K562 (cell line): ENCODE measurements around the gene ATF3. TPM values are rescaled to one million over a fixed set of nuclear protein-coding genes. Genes with fewer than 3 reads are reported as not detected.
A peak's percentile ranks its signal among the peaks of the same experiment; 100 is the strongest.

Experiments used
- ATAC-seq: fragments of 200-7000 bp; cut with Tn5 transposase; 3 replicates; pipeline ENCODE4 v1.9.1; 2020; ENCODE audit warnings: moderate library complexity
- BruUV-seq: library from RNA; stranded (reverse); fragments of 400-500 nt; replicated peaks from 2 replicates; lab custom pipeline; 2021; lab: Mats Ljungman, UMichigan
- CTCF ChIA-PET: fragments of 300-600 bp; formaldehyde crosslinking; extraction: SDS; loops from one replicate; lab custom pipeline; 2021; ENCODE audit warnings: low intra/inter-chr PET ratio; lab: Yijun Ruan, JAX
- POLR2A ChIA-PET: fragments of 300-600, 350-650 bp; sonication (Branson Sonifier 250); formaldehyde crosslinking; extraction: SDS; loops from one replicate; lab custom pipeline; 2021; ENCODE audit warnings: antibody characterized with exemption, inconsistent platforms; lab: Yijun Ruan, JAX
- DNase-seq, 4 experiments: peaks; one replicate each; pipeline versions ENCODE4 v3.0.0 to v3.0.0-alpha.2; 2011 to 2018; ENCODE audit warnings: low spot score in 3 of 4, mixed read lengths in 3 of 4; ENCODE audit errors: extremely low read depth in 1 of 4
- FAIRE-seq: peaks from 2 replicates; lab custom pipeline; 2011; peaks lifted over from hg19 to GRCh38; lab: Jason Lieb, UNC
- H2AFZ ChIP-seq: 2 replicates; pipeline ENCODE4 v1.6.0; 2011; ENCODE audit warnings: low read depth, low read length, control low read depth, inconsistent platforms
- H3K27ac ChIP-seq: fragments of 200-600 bp; 3 replicates; pipeline ENCODE4 v1.8.0; 2011; ENCODE audit warnings: low read depth, mild to moderate bottlenecking, control low read depth, inconsistent platforms, low read length, moderate library complexity, mixed read lengths; ENCODE audit errors: extremely low read depth
- H3K27me3 ChIP-seq, 2 experiments: fragments of 300-600 bp in 1 of 2; 2 replicates in 1 of 2; 3 replicates in 1 of 2; pipeline versions ENCODE4 v1.6.0 to v1.8.0; 2011; ENCODE audit warnings: inconsistent platforms in 2 of 2, low read length in 2 of 2, mild to moderate bottlenecking in 1 of 2, mixed read lengths in 1 of 2, moderate library complexity in 1 of 2; ENCODE audit not compliant: control insufficient read depth in 2 of 2, insufficient read depth in 2 of 2
- H3K36me3 ChIP-seq: fragments of 300-600 bp; 3 replicates; pipeline ENCODE4 v1.8.0; 2011; ENCODE audit warnings: mild to moderate bottlenecking, low read length, inconsistent platforms; ENCODE audit not compliant: control insufficient read depth, insufficient read depth
- H3K4me1 ChIP-seq, 2 experiments: fragments of 200-600 bp in 1 of 2; replicated peaks in 1 of 2; 2 replicates in 1 of 2; 3 replicates in 1 of 2; pipeline versions ENCODE4 v1.5.1 to v1.8.0; 2011; ENCODE audit warnings: inconsistent platforms in 2 of 2, low read length in 2 of 2, mild to moderate bottlenecking in 1 of 2, mixed read lengths in 1 of 2, moderate library complexity in 1 of 2; ENCODE audit not compliant: control insufficient read depth in 2 of 2, insufficient read depth in 2 of 2
- H3K4me2 ChIP-seq: 2 replicates; pipeline ENCODE4 v1.6.1; 2011; ENCODE audit warnings: low read length, control low read depth, inconsistent platforms, mixed read lengths; ENCODE audit not compliant: insufficient read depth
- H3K4me3 ChIP-seq: fragments of 200-600 bp; sonication (generic), shearing (Covaris generic); 2 replicates; pipeline ENCODE4 v1.5.1; 2016; ENCODE audit warnings: control low read depth, inconsistent platforms
- H3K79me2 ChIP-seq: fragments of 200-600 bp; 3 replicates; pipeline ENCODE4 v1.8.0; 2011; ENCODE audit warnings: low read length, inconsistent platforms; ENCODE audit not compliant: control insufficient read depth, insufficient read depth
- H3K9ac ChIP-seq, 2 experiments: 2 replicates each; pipeline versions ENCODE4 v1.6.0 to v1.6.1; 2011; ENCODE audit warnings: low read depth in 2 of 2, low read length in 2 of 2, control low read depth in 1 of 2, inconsistent platforms in 1 of 2, mild to moderate bottlenecking in 1 of 2, mixed read lengths in 1 of 2; ENCODE audit not compliant: insufficient read depth in 1 of 2
- H3K9me1 ChIP-seq: one replicate; pipeline ENCODE4 v1.6.0; 2011; ENCODE audit warnings: inconsistent platforms, mild to moderate bottlenecking, low read length, moderate library complexity; ENCODE audit not compliant: control insufficient read depth, insufficient read depth
- H3K9me3 ChIP-seq: replicated peaks from 2 replicates; pipeline ENCODE4 v1.5.1; 2011; ENCODE audit warnings: low read depth, low read length, inconsistent platforms; ENCODE audit not compliant: control insufficient read depth, insufficient read depth
- H4K20me1 ChIP-seq: replicated peaks from 2 replicates; pipeline ENCODE4 v1.6.1; 2011; ENCODE audit warnings: low read length, inconsistent platforms, mixed read lengths; ENCODE audit not compliant: control insufficient read depth, insufficient read depth
- POLR2G ChIP-seq: fragments of 200-400 bp; formaldehyde crosslinking; IDR thresholded peaks from 2 replicates; pipeline ENCODE4 v1.6.1; 2017; ENCODE audit warnings: low read depth, mild to moderate bottlenecking, antibody characterized with exemption, low read length, moderate library complexity
- RBFOX2 ChIP-seq: fragments of 200-400 bp; formaldehyde crosslinking; IDR thresholded peaks from 2 replicates; pipeline ENCODE4 v1.6.1; 2017; ENCODE audit warnings: low read depth, mild to moderate bottlenecking, low read length, moderate library complexity
- WGBS: fragments of 100-300 bp; shearing (Covaris generic); methylation state at CpG from one replicate; pipeline ENCODE4 v1.1.6; 2016; ENCODE audit warnings: low coverage, mixed read lengths; ENCODE audit not compliant: insufficient coverage; ENCODE audit errors: missing lambda C conversion rate; 5-methylcytosine and 5-hydroxymethylcytosine counted together
- in situ Hi-C: fragments of 300-500 bp; cut with MboI; formaldehyde crosslinking; loops from 4 replicates; pipeline ENCODE4 v1.15.0; 2018; ENCODE audit warnings: inconsistent platforms, mixed read lengths
- intact Hi-C: fragments of 100-400 bp; cut with micrococcal nuclease; formaldehyde crosslinking; loops from 2 replicates; pipeline ENCODE4 v1.14.2; 2022
- polyA plus RNA-seq, 8 experiments: library from polyadenylated mRNA; depleted of rRNA in 4 of 8; stranded (reverse) in 5 of 8; unstranded in 3 of 8; fragments of >200 nt; fragmentation: Nextera tagmentation in 2 of 8; fragmentation: Illumina TruSeq in 1 of 8; extraction: Ambion mirVana in 2 of 8; extraction: Trizol in 1 of 8; gene quantifications; 2 replicates each; pipeline versions ENCODE4 v1.2.1 to v1.2.3, GENCODE V29; 2011 to 2014; ENCODE audit warnings: inconsistent platforms in 1 of 8, missing spikeins in 1 of 8
- total RNA-seq, 7 experiments: library from RNA; depleted of rRNA in 6 of 7; stranded (reverse); fragments of >200 nt in 6 of 7; fragmentation: Illumina TruSeq in 2 of 7; extraction: Trizol in 2 of 7; gene quantifications; 2 replicates each; pipeline versions ENCODE4 v1.2.1 to v1.2.3, GENCODE V29; 2011 to 2021; ENCODE audit warnings: low replicate concordance in 1 of 7
- TF ChIP-seq, protein P1 (sequence below): IDR thresholded peaks from 3 replicates; pipeline ENCODE4 v1.6.1; 2011; ENCODE audit warnings: borderline replicate concordance, mild to moderate bottlenecking, moderate library complexity; ENCODE audit not compliant: insufficient read length; ENCODE audit errors: extremely low read depth
- TF ChIP-seq, protein P2 (sequence below): fragments of 450-650 bp; IDR thresholded peaks from 2 replicates; pipeline ENCODE4 v1.6.1; 2016
- TF ChIP-seq, protein P3 (sequence below), 2 experiments: fragments of 150-350 bp in 1 of 2; IDR thresholded peaks; 2 replicates each; pipeline ENCODE4 v1.6.1; 2012 to 2016; ENCODE audit warnings: low read depth in 2 of 2, low read length in 2 of 2, mild to moderate bottlenecking in 1 of 2, moderate library complexity in 1 of 2

The ATF3 gene
- total and polyA plus RNA-seq, 9 of the 15 experiments (the other 6 are each of a cell fraction or from before 2014, with no cell fraction given): 3.5 to 28.2 (median 19.8) TPM

DNA sequence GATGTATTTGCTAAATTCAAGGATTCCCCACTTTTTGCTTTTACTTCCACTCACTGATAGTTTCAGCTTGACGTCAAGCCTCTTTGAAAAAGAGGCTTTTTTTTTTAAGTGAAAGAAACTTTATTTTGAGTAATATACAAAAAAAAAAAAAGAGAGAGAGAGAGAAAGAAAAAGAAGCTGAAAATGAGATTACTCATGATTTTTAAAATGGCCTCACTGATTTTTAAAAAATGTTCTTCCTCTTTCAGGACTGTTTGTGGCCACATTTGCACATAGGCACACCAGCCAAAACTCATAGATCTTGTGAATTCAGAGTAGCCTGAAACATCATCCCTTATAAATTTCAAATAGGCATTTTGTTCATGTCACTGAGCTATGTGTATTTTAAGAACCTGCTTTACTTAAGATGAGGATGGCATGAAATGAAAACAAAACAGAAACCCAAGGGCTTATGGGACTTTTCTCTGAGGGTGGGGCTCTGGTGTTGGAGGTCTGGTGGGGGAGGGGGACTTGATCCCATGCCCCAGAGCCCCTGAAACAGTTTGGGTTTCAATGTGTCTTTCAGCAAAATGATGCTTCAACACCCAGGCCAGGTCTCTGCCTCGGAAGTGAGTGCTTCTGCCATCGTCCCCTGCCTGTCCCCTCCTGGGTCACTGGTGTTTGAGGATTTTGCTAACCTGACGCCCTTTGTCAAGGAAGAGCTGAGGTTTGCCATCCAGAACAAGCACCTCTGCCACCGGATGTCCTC, 6.1 kb downstream of the ATF3 start (continued):
- TF ChIP-seq, protein P1, sequence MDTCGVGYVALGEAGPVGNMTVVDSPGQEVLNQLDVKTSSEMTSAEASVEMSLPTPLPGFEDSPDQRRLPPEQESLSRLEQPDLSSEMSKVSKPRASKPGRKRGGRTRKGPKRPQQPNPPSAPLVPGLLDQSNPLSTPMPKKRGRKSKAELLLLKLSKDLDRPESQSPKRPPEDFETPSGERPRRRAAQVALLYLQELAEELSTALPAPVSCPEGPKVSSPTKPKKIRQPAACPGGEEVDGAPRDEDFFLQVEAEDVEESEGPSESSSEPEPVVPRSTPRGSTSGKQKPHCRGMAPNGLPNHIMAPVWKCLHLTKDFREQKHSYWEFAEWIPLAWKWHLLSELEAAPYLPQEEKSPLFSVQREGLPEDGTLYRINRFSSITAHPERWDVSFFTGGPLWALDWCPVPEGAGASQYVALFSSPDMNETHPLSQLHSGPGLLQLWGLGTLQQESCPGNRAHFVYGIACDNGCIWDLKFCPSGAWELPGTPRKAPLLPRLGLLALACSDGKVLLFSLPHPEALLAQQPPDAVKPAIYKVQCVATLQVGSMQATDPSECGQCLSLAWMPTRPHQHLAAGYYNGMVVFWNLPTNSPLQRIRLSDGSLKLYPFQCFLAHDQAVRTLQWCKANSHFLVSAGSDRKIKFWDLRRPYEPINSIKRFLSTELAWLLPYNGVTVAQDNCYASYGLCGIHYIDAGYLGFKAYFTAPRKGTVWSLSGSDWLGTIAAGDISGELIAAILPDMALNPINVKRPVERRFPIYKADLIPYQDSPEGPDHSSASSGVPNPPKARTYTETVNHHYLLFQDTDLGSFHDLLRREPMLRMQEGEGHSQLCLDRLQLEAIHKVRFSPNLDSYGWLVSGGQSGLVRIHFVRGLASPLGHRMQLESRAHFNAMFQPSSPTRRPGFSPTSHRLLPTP: no peak
- TF ChIP-seq, protein P2, sequence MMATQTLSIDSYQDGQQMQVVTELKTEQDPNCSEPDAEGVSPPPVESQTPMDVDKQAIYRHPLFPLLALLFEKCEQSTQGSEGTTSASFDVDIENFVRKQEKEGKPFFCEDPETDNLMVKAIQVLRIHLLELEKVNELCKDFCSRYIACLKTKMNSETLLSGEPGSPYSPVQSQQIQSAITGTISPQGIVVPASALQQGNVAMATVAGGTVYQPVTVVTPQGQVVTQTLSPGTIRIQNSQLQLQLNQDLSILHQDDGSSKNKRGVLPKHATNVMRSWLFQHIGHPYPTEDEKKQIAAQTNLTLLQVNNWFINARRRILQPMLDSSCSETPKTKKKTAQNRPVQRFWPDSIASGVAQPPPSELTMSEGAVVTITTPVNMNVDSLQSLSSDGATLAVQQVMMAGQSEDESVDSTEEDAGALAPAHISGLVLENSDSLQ: no peak

DNA sequence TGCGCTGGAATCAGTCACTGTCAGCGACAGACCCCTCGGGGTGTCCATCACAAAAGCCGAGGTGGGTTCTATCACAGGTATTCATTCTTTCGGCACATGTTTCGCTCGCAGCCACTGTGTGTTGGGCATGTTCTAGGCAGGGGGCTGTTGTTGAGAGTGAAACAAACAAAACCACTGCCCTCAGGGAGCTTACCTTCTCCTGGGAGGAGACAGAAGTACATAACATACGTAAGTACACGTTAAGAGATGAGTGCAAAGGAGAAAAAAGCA, 6.6 kb downstream of the ATF3 start:
- ChIA-PET CTCF (no interaction called here), POLR2A (interaction anchor here (0.6 to 1.4 kb wide), 7 partner anchors 16 to 644 kb away, joined by 3 to 5 read pairs (median 3); no protein-coding TSS in a partner anchor)
- H3K79me2 ChIP-seq: peaks cover 35% of the 10 kb centered on the region
- H3K4me2 ChIP-seq: no peak overlapping the region
- peak; percentile 5; the same call in 1 of the 2 replicates for TF ChIP-seq RBFOX2
- TF ChIP-seq POLR2G: peak; percentile 10; the same call in 1 of the 2 replicates
- TF ChIP-seq, protein P3, sequence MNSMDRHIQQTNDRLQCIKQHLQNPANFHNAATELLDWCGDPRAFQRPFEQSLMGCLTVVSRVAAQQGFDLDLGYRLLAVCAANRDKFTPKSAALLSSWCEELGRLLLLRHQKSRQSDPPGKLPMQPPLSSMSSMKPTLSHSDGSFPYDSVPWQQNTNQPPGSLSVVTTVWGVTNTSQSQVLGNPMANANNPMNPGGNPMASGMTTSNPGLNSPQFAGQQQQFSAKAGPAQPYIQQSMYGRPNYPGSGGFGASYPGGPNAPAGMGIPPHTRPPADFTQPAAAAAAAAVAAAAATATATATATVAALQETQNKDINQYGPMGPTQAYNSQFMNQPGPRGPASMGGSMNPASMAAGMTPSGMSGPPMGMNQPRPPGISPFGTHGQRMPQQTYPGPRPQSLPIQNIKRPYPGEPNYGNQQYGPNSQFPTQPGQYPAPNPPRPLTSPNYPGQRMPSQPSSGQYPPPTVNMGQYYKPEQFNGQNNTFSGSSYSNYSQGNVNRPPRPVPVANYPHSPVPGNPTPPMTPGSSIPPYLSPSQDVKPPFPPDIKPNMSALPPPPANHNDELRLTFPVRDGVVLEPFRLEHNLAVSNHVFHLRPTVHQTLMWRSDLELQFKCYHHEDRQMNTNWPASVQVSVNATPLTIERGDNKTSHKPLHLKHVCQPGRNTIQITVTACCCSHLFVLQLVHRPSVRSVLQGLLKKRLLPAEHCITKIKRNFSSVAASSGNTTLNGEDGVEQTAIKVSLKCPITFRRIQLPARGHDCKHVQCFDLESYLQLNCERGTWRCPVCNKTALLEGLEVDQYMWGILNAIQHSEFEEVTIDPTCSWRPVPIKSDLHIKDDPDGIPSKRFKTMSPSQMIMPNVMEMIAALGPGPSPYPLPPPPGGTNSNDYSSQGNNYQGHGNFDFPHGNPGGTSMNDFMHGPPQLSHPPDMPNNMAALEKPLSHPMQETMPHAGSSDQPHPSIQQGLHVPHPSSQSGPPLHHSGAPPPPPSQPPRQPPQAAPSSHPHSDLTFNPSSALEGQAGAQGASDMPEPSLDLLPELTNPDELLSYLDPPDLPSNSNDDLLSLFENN (IDR thresholded peaks at IDR 0.05; ENCODE audit: low read depth in 2 of 2, low read length in 2 of 2): no peak
- no peak overlapping the region for H3K4me3 ChIP-seq
- no peaks in the 10 kb centered on the region for H3K27me3 ChIP-seq
- H3K9me1 ChIP-seq: peaks cover 8% of the 10 kb centered on the region
- 92% methylated on average over 9 of the region's 9 CpGs for WGBS
- no peak for DNase-seq
- intact Hi-C loops: no loop called here
- no peak overlapping the region for H3K27ac ChIP-seq
- in situ Hi-C loops: no loop called here
- peaks cover 49% of the 10 kb centered on the region for H4K20me1 ChIP-seq
- no peak overlapping the region for H3K9ac ChIP-seq
- H3K4me1 ChIP-seq: peaks cover 0 to 7% of the 10 kb centered on the region in 2 experiments; a peak in 3 of 5 replicates
- H2AFZ ChIP-seq: no peak overlapping the region
- FAIRE-seq: no peak
- ATAC-seq: no peak
- H3K36me3 ChIP-seq: peaks cover 46% of the 10 kb centered on the region
- H3K9me3 ChIP-seq: no peaks in the 10 kb centered on the region
- BruUV-seq: no TSS peak
